DMS153 (cell line): Measurements from ENCODE around the gene RGS8.

ENCODE experiments used
- DNase-seq: peaks from one replicate; lab custom pipeline; 2025; lab: John Stamatoyannopoulos, UW

The RGS8 gene

GRCh38 chr1:182637769-182638168 lies 46.6 kb downstream of the RGS8 start:
- no peak for DNase-seq

DNA sequence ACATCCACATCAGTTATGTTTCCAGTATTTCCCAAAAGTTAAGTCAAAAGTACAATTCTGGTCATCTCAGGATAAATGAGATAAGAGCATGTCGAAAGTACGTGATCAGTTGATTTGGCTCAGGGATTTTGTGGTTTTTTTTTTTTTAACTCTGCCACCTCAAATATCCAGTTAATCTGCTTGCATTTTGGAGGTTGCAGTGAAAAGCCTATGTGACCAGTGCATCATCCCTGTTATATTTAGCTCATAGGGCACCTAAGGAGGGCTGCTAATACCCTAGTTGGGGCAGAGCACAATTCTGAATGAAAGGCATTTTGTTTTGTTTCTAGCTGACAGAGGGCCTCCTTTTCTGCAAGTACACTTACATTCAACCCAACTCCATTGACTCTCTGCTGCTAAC lies 48.5 kb downstream of the RGS8 start:
- DNase-seq: no peak
